ENCODE data around the gene CDON.

The CDON gene

GRCh38 chr11:125943661-125944349, 118.9 kb downstream of the CDON start:
- no peak for ATAC-seq
- no peak for DNase-seq

DNA sequence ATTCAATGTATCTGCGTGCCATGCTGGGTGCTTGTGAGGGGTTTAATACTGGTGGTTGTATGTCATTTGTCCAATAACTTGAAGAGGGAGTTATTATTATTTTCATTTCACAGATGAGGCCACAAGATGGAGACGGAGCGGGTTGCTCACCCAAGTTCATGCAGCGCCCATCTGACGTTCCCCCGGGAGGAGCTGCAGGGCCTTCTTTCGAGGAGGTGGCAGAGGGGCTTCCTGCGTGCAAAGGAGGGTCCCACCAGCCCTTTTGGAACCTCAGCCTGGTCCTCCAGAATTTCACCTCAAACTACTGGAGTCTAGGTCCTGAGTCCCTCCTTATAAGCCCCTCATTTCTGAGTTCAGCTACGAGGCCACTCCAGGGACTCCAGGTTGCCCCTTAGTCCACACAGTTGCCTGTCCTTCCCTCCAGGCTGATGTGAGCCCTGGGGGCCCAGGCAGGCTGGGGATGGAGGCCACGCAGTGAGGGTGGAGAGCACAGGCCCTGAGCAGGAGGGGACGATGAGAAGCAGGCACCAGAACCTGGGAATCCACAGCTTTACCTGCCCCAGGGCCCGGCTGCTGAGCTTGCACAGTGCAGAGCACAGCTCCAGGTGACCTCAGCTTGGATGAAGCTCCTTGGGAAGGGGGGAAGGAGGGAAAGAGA, 119.8 kb downstream of the CDON start:
- no peak for ATAC-seq
- no peak for DNase-seq

GRCh38 chr11:125941619-125942611, 120.8 kb downstream of the CDON start:
- ATAC-seq (peak; percentile 62), DNase-seq (peak; percentile 66)

DNA sequence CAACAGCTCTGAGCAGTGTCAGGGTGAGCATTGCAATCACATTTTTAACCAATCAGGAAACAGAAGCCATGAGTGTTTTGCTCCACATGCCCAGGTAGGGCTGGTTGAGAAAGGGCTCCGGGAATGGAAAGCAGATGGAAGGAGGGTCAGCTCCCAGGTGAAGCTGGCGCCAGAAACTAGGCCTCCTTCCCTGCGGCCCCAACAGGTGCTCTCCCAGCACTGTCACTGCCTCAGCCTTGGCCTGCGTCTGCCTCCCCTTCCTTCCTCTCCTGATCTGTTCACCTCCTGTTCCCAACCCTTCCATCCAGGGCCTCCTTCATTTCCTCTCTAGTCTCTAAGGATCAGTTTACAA, 121.4 kb downstream of the CDON start:
- ATAC-seq (no peak), DNase-seq (no peak)

DNA sequence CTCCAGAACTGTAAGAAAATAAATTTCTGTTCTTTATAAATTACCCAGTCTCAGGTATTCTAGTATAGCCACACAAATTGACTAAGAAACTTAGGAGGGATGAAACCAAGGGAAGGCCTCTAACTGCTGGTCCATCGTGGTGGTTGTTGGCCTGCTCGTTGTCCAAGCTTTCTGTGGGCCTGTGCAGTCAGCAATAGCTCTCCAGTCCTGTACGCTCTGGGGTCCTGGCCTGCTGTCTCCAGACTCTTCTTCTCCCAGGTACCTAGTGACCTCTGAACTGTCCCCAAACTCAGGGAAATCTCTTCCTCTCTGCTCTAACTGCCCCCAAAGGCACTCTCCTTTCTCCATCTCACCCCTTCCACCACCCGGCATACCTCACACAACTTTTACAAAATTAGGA, 122.5 kb downstream of the CDON start:
- ATAC-seq (no peak), DNase-seq (no peak)

DNA sequence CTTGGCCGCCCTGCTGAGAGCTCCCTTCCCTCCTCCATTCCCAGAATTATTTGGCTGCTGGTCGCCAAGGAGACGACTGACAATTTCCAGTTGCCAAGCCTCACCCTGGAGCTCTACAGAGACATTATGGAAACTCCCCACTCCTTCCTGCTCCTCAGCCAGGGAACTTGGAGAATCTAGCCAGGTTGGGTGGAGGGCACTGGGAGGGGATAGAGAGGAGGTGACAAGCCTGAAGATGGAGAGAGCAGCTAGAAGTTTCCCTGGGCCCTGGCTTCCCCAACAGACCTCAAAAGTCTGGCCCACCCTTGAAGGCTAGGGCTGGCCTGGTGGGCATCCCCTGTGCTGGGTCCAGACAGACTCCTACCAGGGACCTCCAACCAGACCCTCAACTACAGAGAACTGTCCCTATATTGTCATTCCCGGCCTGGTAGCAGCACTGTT, 123.6 kb downstream of the CDON start:
- ATAC-seq (no peak), DNase-seq (no peak)

- no peak for DNase-seq
- ATAC-seq: no peak
Observed at GRCh38 chr11:125938418-125938817, 124.2 kb downstream of the CDON start.

DNA sequence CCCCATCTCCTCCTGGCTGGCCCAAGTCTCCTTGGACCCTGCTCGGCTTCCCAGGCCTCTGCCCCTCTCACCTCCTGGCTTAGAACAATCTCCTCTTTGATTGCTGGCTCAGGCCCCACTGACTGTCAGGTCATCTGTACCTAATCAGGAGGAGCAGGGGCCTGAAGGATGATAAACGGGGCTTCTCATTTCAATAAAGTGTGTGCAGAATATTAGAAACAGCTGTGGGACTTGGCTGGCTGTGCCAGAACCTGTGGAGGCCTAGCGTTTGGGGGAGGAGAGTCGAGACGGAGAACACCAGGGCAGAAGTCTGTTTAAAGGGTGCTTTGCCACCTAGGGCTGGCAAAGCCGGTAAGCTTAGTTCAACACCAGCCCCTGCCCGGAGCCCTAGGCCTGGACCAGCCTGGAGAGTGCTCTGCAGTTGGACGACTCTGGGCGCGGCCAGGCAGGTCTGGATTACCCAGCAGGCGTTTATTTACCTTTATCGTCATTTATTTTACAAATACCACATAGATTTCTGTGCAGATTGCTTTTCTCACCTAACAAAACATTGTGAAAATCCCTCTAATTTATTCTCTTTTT, 127.0 kb downstream of the CDON start:
- no peak for DNase-seq

DNA sequence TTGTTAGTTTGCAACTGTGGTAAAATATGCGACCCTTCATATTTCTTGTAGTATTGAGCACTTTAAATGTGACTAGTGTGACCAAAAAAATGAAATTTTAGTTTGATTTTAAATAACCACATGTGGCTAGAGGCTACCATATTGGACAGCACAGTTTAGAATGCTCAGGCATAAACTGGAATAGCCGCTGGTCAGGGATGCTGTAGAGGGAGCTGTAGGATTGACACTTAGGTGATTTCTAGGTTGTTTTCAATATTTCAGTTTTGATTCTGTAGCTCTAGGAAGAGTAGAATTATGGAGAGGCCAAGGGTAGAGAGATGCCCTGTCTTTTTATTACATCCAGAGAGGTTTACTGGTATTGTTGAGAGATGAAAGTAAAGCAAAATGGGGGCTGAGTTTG, 127.6 kb downstream of the CDON start:
- no peak for ATAC-seq
- DNase-seq: no peak

More for the DNA sequence above, 127.0 kb downstream of the CDON start:
- ATAC-seq: no peak

- DNase-seq: no peak
- no peak for ATAC-seq
Observed at GRCh38 chr11:125934473-125934872, 128.2 kb downstream of the CDON start.

DNA sequence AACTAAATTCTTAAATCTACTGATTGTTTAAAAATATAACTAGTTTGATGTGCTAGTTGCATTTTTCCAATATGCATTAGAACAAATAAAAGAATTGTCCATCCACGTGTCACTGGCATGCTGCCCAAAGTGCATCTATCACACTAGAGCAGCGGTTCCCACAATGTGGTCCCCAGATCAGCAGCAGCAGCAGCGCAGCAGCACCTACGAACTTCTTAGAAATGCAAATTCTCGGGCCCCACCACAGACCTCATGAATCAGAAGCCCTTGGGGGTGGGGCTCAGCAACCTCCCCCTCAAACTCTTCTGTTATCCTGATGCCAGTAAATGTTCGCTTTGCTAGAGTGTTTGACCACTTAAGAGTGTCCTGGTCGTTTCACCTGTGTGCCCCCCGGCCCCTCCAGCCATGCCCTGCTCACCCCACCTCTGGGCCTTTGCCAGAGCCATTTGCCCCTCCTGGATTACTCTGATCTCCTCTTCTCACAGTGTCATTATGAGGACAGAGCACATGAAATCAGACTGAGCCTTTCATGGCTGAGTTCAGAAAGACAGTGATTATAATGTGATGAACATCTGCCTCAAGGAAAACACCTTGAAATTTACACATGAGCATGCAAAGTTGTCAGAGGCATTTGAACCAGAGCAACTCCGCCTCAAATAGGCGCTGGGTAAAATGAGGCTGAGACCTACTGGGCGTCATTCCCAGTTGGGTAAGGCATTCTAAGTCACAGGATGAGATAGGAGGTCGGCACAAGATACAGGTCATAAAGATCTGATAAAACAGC, 129.4 kb downstream of the CDON start:
- DNase-seq (peak; percentile 45), ATAC-seq (peak; percentile 80)

GRCh38 chr11:125932301-125932700, 130.4 kb downstream of the CDON start:
- ATAC-seq: no peak
- DNase-seq: no peak

GRCh38 chr11:125931668-125932067, 131.0 kb downstream of the CDON start:
- no peak for ATAC-seq

GRCh38 chr11:125931116-125931515, 131.6 kb downstream of the CDON start:
- DNase-seq (no peak), ATAC-seq (no peak)

More at GRCh38 chr11:125931668-125932067, 131.0 kb downstream of the CDON start:
- no peak for DNase-seq

DNA sequence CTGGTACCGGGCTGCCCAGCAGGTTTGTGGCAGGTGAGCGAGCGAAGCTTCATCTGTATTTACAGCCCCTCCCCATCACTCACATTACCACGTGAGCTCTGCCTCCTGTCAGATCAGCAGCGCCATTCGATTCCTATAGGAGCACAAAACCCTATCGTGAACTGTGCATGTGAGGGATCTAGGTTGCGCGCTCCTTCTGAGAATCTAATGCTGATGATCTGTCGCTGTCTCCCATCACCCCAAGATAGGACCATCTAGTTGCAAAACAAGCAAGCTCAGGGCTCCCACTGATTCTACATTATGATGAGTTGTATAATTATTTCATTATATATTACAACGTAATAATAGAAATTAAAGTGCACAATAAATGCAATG, 132.6 kb downstream of the CDON start:
- no peak for DNase-seq
- no peak for ATAC-seq

GRCh38 chr11:125929445-125930075, 133.1 kb downstream of the CDON start:
- DNase-seq (no peak), ATAC-seq (no peak)

- DNase-seq: no peak
- ATAC-seq: no peak
Observed at GRCh38 chr11:125926682-125927081, 136.0 kb downstream of the CDON start.

DNA sequence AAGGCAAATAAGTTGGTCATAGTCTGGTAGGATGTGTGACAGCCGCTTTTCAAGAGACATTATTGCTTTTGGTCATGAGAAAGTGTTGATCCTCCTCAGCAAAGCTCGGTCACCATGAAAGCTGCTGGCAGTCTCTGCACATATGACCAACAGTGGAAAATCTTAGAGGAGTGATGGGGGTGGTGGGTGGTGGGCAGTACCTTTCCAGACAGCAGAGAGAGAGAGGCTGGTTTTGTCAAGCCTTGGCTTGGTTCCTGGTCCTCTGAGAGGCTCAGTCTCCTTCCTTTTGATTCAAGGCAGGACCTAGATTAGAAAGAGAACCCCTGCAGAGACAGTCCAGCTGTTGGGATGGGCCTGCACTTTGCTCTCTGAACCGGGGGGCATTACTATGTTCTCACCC, 136.9 kb downstream of the CDON start:
- DNase-seq (no peak), ATAC-seq (no peak)

DNA sequence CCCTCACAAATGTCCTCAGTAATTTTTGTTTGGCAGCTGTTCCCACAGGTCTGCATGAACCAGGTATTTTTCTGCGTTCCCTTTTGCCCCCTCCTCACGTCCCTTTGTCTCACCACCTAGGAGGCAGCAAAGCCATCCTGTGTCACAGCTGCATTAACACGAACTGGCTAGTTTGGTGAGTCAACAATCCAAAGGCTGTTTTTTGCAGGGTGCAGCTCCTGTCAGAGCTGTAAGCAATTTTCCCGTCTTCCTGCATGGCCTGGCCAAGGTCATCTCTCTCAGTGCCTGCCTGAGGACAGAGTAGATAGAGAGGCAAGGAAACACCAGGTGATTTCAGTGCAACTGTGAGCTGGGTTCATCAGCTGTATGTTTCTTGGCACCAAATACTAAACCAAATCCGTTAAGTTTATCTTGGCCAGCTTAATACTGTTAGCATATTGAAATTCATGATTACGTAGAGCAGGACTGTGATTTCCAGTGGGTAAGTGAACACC, 137.4 kb downstream of the CDON start:
- DNase-seq (no peak), ATAC-seq (no peak)

- no peak for DNase-seq
- ATAC-seq: no peak
Observed at GRCh38 chr11:125924384-125925007, 138.2 kb downstream of the CDON start.

DNA sequence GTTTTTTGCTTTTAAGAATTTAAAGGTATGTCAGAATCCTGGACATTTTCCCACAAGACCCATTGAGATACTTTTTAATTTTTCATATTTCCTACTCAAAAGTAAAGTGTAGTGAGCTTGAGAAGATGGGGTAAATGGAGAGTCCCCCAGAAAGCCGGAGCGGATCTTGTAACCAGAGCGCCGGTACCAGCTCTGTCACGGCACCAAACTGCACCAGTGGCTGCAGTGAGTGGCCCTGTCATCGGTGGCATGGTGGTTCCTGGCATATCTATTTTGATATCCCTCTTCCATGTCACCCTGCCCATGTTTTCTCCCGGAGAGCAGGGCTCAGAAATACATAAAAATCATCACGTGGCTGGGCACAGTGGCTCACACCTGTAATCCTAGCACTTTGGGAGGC, 139.0 kb downstream of the CDON start:
- DNase-seq: no peak
- ATAC-seq: no peak
